Amniotic stem cell (primary cell): ENCODE measurements around the gene SBSN.
"Not testable (repeated sequence)": the region's sequence is repeated elsewhere in the genome, so short reads cannot be mapped to it uniquely, and the experiment has no call there.

ENCODE experiments used
- DNase-seq: peaks from one replicate; lab custom pipeline; 2025; lab: John Stamatoyannopoulos, UW

SBSN gene

GRCh38 chr19:35507561-35507960 lies 20.6 kb downstream of the SBSN start:
- DNase-seq, result no peak

DNA sequence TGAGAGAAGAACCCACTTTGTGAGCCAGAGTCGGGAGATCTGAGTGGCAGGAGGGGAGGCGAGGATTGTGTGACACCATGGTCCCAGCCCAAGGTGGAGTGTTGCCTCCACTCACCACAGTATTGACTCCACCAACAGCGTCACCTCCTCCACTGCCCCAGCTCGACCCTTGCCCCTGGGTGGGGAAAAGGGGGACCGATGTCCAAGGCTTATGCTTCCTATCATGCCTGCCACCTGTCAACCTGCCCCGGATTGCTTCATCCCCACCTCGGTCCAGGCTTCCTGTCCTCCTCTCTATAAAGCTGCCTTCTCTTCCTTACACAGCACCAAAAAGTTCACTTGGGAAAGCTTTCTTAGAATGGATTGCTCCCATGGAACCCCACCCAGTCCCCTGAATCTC lies 22.1 kb downstream of the SBSN start:
- DNase-seq, result no peak

GRCh38 chr19:35502751-35503150 lies 25.4 kb downstream of the SBSN start:
- no peak for DNase-seq

GRCh38 chr19:35501684-35502083 lies 26.4 kb downstream of the SBSN start:
- DNase-seq, result no peak

GRCh38 chr19:35500611-35501010 lies 27.5 kb downstream of the SBSN start:
- DNase-seq, result no peak

DNA sequence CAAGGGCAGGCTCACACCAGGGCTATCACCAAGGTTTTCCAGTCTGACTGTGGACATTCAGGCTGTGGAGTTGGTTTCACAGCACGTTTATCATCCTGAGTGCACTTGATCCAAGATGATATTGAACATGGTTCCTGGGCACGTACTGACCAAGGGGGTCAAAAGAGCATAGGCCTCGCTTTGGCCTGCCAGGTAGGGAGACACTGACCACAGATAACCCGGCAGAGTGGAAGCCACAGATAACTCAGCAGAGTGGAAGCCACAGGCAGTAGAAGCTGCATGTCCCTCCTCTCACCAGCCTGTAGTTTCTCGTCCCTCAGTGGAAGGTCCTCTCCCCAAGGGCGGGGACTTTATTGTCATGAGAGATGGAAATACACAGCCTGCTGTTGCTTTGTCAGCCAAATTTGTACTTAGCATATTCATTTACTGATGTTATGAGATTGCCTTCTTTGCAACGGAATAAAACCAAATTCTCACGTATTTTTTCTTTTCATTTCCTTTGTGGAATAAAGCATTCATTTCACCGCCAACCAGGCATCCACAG lies 29.1 kb downstream of the SBSN start:
- DNase-seq, result no peak

DNA sequence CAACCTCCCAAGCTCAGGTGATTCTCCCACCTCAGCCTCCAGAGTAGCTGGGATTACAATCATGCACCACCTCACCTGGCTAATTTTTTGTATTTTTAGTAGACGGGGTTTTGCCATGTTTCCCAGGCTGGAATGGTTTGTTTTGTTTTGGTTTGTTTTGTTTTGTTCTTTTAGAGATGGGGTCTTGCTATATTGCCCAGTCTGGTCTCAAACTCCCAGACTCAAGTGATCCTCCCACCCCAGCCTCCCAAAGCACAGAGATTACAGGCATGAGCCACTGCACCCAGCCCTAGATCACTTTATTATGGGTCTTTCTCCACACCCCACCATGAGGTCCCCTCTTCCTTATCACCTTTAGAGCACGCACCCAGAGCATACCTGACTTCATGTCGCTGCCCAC lies 29.9 kb downstream of the SBSN start:
- no peak for DNase-seq

DNA sequence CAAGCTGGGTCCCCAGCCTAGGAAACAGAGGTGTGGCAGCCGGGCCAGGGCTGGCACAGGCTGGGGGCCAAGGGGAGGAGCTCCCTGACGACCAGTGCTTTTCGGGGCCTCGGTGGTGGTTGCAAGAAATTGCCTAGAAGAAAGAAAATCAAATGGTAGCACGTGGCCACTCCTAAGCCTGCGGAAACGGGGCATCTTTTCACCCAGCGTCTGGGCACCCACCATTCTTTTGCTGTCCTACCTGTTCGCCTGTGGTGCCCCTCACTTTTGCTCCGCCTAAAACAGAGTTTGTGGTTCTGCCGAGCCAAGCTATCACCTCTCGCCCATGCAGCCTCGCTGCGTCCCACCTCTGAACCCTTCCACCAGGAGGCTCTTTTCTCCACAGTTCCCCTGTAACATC lies 30.7 kb downstream of the SBSN start:
- DNase-seq, result no peak

- peak; percentile 19 for DNase-seq
Measured at GRCh38 chr19:35495107-35496064, 32.7 kb downstream of the SBSN start.

- DNase-seq, result no peak
Measured at GRCh38 chr19:35493971-35494370, 34.1 kb downstream of the SBSN start.

- no peak for DNase-seq
Measured at GRCh38 chr19:35491836-35492360, 36.2 kb downstream of the SBSN start.

DNA sequence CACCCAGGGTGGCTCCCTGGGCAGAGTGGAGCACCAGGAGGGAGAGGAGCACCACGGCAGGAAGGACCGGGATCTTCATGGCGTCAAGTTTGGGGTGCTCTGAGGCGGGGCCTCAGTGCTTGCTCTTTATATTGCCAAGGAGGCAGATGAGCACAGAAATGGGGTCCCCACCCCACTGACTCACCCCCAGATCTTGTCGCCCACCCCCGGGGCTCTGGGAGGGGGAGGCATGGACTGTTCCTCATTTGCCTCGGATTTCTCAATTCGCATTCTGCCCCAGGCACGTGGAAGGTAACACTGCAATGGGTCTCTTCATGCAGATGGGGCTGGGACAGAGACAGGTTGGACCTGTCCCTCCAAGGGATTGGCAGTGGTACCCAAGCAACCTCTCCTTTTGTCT lies 37.7 kb downstream of the SBSN start, which contains the start of gene KRTDAP:
Gene KRTDAP, minus strand, starts transcription at position 101 of the 400 bp plus-strand sequence. Its CDS starts 22 bp downstream, at position 79.
- no peak for DNase-seq

DNA sequence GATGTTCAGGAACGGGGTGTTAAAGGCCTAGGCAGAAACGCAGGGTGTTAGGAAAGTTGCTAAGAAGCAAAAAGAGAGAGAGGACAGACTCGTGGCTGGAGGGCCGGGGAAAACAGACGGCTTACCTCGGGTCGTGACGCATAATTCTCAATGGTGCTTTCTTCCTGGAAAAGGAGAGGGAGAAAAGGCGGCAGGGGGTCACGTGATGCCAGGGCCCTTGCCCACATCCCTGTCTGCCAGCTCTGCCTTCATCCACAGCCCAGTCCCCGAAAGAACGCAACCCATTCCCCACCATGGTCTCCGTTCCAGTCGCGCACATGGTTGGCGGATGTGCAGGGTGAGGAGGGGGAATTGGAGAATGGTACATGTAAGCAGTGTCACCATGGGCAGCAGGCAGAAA lies 39.4 kb downstream of the SBSN start:
- no peak for DNase-seq

DNA sequence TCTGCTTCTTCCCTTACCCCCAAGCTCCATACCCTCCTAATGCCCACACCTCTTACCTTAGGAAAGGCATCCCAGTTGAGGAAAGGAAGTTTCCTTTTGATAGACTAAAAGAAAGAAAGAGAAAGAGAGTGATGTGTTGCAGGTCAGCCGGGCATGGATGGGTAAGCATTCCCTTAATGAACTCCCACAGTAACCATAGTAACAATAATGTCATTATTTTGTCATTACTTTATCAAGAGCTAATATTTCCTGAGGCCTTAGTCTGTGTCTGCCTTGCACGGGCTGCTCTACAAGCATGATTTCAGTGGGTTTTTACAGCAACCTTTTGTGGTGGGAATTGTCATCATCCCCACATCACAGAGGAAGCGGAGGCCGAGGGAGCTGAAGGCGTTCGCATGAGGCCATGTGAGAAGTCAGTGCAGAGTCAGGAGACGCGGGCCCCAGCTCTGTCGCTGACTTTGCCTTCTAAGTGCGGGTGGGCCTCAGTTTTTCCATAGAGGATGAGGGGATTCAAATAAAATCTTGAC lies 40.4 kb downstream of the SBSN start:
- no peak for DNase-seq

DNA sequence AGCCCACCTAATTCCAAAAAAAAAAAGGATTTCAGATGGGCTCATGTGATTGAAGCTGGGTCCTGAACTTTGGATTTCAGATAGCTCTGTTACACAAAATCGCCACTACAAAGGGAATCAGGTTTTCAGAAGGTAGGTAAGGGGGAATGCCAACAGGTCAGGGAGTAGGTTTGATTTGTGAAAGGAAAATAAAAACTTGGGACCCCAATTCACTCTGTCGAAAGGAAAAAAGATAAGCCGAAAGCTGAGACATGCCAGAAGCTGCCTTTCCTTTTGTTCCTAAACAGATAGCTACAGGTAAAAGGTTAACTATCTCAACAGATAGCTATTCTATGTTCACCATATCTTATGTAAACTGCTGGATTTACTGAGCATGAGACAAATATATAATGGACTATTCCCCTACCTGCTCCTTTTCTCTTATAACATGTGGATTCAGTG lies 41.8 kb downstream of the SBSN start:
- DNase-seq, result no peak

DNA sequence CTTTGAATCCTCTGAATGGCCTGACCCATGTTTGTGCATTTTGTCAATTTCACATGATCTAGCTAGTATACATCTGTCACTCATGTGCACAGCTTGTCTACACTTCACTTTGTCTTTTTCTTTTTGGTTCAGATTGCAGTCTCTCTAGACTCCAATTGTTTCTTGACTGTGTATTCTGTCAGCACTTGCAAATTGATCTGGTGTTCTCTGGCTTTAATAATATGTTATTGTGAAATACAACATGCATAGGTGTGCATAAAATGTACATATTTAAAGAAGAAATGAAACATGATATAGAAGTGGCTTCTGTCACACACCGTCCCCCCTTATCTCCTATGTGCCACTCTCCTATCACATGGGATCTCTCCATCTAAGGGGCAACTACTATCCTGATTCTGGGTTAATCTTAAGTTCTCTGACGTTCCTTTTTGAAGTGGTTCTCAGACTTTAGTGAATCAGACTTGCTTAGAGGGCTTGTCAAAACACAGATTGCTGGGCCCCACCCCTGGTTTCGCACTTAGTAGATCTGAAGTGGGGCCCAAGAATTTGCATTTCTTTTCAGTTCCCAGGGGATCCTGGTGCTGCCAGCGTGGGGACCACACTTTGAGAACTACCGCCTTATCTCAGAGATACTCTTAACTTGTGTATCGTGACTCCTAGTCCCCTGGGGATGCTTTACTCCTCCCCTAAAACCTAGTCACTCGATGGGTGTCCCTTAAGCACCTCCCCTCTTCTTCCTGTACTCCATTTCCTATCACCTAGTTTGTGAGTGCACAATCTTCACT lies 43.7 kb downstream of the SBSN start:
- no peak for DNase-seq

DNA sequence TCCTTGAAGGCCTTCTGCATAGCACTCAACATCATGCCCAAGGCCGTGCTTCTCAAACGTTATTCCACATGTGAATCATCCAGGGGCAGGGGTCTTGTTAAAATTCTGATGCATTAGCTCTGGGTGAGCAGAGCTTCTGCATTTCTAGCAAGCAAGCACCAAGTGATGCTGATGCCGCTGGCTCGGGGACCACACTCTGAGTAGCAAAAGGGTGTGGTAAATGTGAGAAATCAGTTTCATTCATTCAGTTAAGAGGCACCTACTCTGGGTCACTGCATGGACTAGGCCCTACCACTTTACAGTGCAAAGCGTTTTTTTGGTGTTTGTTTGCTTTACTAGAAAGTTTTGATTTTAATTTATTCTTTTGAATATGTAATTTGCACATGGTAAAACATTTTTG lies 45.0 kb downstream of the SBSN start:
- DNase-seq, result no peak

GRCh38 chr19:35478794-35479677 lies 49.1 kb downstream of the SBSN start:
- DNase-seq, result no peak

- no peak for DNase-seq
Measured at GRCh38 chr19:35476149-35476548, 52.0 kb downstream of the SBSN start.

DNA sequence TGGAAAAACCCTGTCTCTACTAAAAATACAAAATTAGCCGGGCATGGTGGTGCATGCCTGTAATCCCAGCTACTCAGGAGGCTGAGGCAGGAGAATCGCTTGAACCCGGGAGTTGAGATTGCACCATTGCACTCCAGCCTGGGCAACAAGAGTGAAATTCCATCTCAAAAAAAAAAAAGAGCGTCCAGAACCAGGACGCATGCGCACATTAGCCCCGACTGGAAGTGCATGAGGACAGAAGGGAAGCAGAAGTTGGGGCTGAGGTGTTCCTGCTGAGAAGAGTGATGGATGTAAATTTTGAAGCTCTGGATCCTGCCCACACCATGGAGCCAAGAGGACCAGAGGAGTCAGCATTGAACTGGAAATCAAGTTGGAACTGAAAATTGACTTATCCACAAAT lies 53.5 kb downstream of the SBSN start:
- not testable (repeated sequence) for DNase-seq

GRCh38 chr19:35474104-35474503 lies 54.0 kb downstream of the SBSN start:
- DNase-seq, result no peak
